ENCODE measurements around the gene RAB11B.

GRCh38 chr19:8396185-8396562 is 6.0 kb downstream of the RAB11B start:
- TF ChIP-seq CTCF (conservative IDR thresholded peaks at IDR 0.05; ENCODE audit: low read length) (no peak), EZH2phosphoT487 (IDR thresholded peaks at IDR 0.05; ENCODE audit: borderline replicate concordance) (no peak)

Data from Loucy (cell line).